Ascending aorta (tissue), 2 donors: ENCODE data around the gene ADM5. TPM values are rescaled to one million over a fixed set of nuclear protein-coding genes. Genes with fewer than 3 reads are reported as not detected.

ENCODE experiments used
- DNase-seq, 2 donors: peaks; one replicate each; pipeline ENCODE4 v3.0.0-alpha.2; 2019; ENCODE audit warnings: low spot score in 2 of 2
- H3K27ac ChIP-seq, 2 donors: fragments of 200-600 bp; sonication (generic); one replicate each; pipeline ENCODE4 v1.5.1; 2016 to 2017; ENCODE audit warnings: mild to moderate bottlenecking in 1 of 2
- H3K27me3 ChIP-seq: fragments of 200-600 bp; sonication (generic); one replicate; pipeline ENCODE4 v1.5.1; 2017
- H3K36me3 ChIP-seq, 2 donors: fragments of 200-600 bp; sonication (generic); one replicate each; pipeline ENCODE4 v1.5.1; 2016
- H3K4me1 ChIP-seq, 2 donors: fragments of 200-600 bp; sonication (generic); one replicate each; pipeline ENCODE4 v1.5.1; 2016 to 2017; ENCODE audit warnings: mild to moderate bottlenecking in 1 of 2
- H3K4me3 ChIP-seq, 2 donors: fragments of 200-600 bp; sonication (generic); one replicate each; pipeline ENCODE4 v1.5.1; 2016 to 2017; ENCODE audit warnings: mild to moderate bottlenecking in 1 of 2
- H3K9me3 ChIP-seq, 2 donors: fragments of 200-600 bp; sonication (generic); one replicate each; pipeline ENCODE4 v1.5.1; 2016
- CTCF ChIP-seq, 3 experiments: fragments of 200-600 bp in 2 of 3; fragments of 450-650 bp in 1 of 3; sonication (generic) in 2 of 3; IDR thresholded peaks; one replicate each; pipeline ENCODE4 v1.5.1; 2016 to 2019; ENCODE audit warnings: antibody characterized with exemption in 3 of 3, mild to moderate bottlenecking in 1 of 3, moderate library complexity in 1 of 3
- intact Hi-C: fragments of 100-400 bp; cut with DNase I; formaldehyde crosslinking; loops from one replicate; pipeline ENCODE4 v1.15.1; 2023
- total RNA-seq: library from RNA; depleted of rRNA; stranded (reverse); fragments of >200 nt; gene quantifications from one replicate; pipeline ENCODE4 v1.1.0, GENCODE V29; 2016

ADM5 gene
- total RNA-seq, 1 donor from 2014 or later, result 9.8 TPM

GRCh38 chr19:49643466-49643865 is 45.9 kb upstream of the ADM5 start:
- Histone ChIP-seq H3K36me3 (peaks cover 19 to 32% of the 10 kb centered on the region in 2 donors), H3K4me1 (peaks cover 18 to 19% of the 10 kb centered on the region in 2 donors), H3K4me3 (peak overlapping the region in 1 of 2 donors; percentile 96), H3K27ac (no peak overlapping the region), H3K27me3 (no peaks in the 10 kb centered on the region), H3K9me3 (no peaks in the 10 kb centered on the region)
- DNase-seq, result no peak
- no peak for TF ChIP-seq CTCF (IDR thresholded peaks at IDR 0.05)
- intact Hi-C loops, result loop anchor here (5.0 kb wide), 1 partner anchor 146 kb away; the partner anchor contains the start of gene RPS11

GRCh38 chr19:49645592-49645991 is 43.8 kb upstream of the ADM5 start:
- no peak for DNase-seq
- Histone ChIP-seq H3K9me3 (no peaks in the 10 kb centered on the region), H3K27ac (no peak overlapping the region), H3K4me3 (no peak overlapping the region), H3K27me3 (no peaks in the 10 kb centered on the region), H3K36me3 (peaks cover 28 to 50% of the 10 kb centered on the region in 2 donors), H3K4me1 (peaks cover 12 to 17% of the 10 kb centered on the region in 2 donors)
- TF ChIP-seq CTCF (IDR thresholded peaks at IDR 0.05), result no peak
- intact Hi-C loops, result no loop called here

- H3K4me3 ChIP-seq, result no peak overlapping the region
- no peak overlapping the region for H3K27ac ChIP-seq
- H3K4me1 ChIP-seq, result peaks cover 12 to 17% of the 10 kb centered on the region in 2 donors
- DNase-seq, result no peak
- intact Hi-C loops, result no loop called here
- H3K36me3 ChIP-seq, result peaks cover 30 to 54% of the 10 kb centered on the region in 2 donors
- no peaks in the 10 kb centered on the region for H3K27me3 ChIP-seq
- TF ChIP-seq CTCF (IDR thresholded peaks at IDR 0.05), result no peak
- no peaks in the 10 kb centered on the region for H3K9me3 ChIP-seq
These were observed 43.4 kb upstream of the ADM5 start for GRCh38 chr19:49645995-49646394.

- DNase-seq, result no peak
- no peak for TF ChIP-seq CTCF (IDR thresholded peaks at IDR 0.05)
- Histone ChIP-seq H3K27me3 (no peaks in the 10 kb centered on the region), H3K27ac (no peak overlapping the region), H3K36me3 (peaks cover 36 to 60% of the 10 kb centered on the region in 2 donors), H3K4me3 (no peak overlapping the region), H3K4me1 (peaks cover 12 to 14% of the 10 kb centered on the region in 2 donors), H3K9me3 (no peaks in the 10 kb centered on the region)
- intact Hi-C loops, result no loop called here
These were observed 42.8 kb upstream of the ADM5 start for GRCh38 chr19:49646586-49646985.

GRCh38 chr19:49651029-49651819 is 38.2 kb upstream of the ADM5 start:
- H3K4me3 ChIP-seq, result no peak overlapping the region
- no peaks in the 10 kb centered on the region for H3K27me3 ChIP-seq
- H3K27ac ChIP-seq, result no peak overlapping the region
- intact Hi-C loops, result no loop called here
- DNase-seq, result no peak
- no peak for TF ChIP-seq CTCF (IDR thresholded peaks at IDR 0.05)
- H3K9me3 ChIP-seq, result no peaks in the 10 kb centered on the region
- H3K4me1 ChIP-seq, result no peaks in the 10 kb centered on the region
- peaks cover 71 to 88% of the 10 kb centered on the region in 2 donors for H3K36me3 ChIP-seq
